Measurements from ENCODE around the gene SLC38A9. TPM values are rescaled to one million over a fixed set of nuclear protein-coding genes. Genes with fewer than 3 reads are reported as not detected.

Gene SLC38A9
- total RNA-seq, 4 donors from 2014 or later, result 26.3 to 53.6 (median 32.0) TPM

GRCh38 chr5:55636177-55636576 lies 75.9 kb downstream of the SLC38A9 start:
- no peak for DNase-seq
- H3K4me3 ChIP-seq, result no peak overlapping the region
- no peaks in the 10 kb centered on the region for H3K36me3 ChIP-seq
- peak overlapping the region in 2 of 4 donors; percentile 46 to 65 for H3K27ac ChIP-seq
- TF ChIP-seq CTCF (IDR thresholded peaks at IDR 0.05) (no peak), POLR2A (IDR thresholded peaks at IDR 0.05) (no peak)
- no peaks in the 10 kb centered on the region for H3K27me3 ChIP-seq
- H3K4me1 ChIP-seq, result peaks cover 0 to 26% (median 3%) of the 10 kb centered on the region in 4 donors
- H3K9me3 ChIP-seq, result no peaks in the 10 kb centered on the region

DNA sequence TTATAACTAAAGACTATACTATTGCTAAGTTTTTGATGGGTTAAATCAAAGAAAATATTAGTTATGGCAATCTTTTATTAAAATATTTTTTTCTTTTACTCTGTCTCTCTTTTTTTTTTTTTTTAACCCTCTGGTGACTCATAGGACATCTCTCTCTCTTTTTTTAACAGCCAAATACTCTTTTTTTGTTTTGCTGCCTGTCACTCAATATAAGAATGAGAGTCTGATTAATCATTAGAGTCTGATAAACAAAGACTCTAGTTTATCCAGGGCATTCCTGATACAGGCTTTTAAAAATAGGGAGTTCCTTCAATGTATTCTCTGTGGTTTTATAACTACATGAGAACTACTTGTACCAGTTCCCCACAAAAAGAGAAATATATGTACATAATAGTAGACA lies 77.3 kb downstream of the SLC38A9 start:
- H3K9me3 ChIP-seq, result no peaks in the 10 kb centered on the region
- peak overlapping the region in 2 of 4 donors; percentile 11 to 65 for H3K27ac ChIP-seq
- H3K27me3 ChIP-seq, result no peaks in the 10 kb centered on the region
- no peaks in the 10 kb centered on the region for H3K36me3 ChIP-seq
- no peak overlapping the region for H3K4me3 ChIP-seq
- DNase-seq, result no peak
- TF ChIP-seq POLR2A (IDR thresholded peaks at IDR 0.05), result no peak
- TF ChIP-seq CTCF (IDR thresholded peaks at IDR 0.05), result no peak
- H3K4me1 ChIP-seq, result peaks cover 0 to 26% (median 3%) of the 10 kb centered on the region in 4 donors

GRCh38 chr5:55634209-55634805 lies 77.8 kb downstream of the SLC38A9 start:
- no peak for DNase-seq
- Histone ChIP-seq H3K27me3 (no peaks in the 10 kb centered on the region), H3K36me3 (no peaks in the 10 kb centered on the region), H3K4me1 (peaks cover 0 to 26% (median 3%) of the 10 kb centered on the region in 4 donors), H3K9me3 (no peaks in the 10 kb centered on the region), H3K4me3 (no peak overlapping the region), H3K27ac (peak overlapping the region in 2 of 4 donors; percentile 56 to 65)
- TF ChIP-seq POLR2A (IDR thresholded peaks at IDR 0.05) (no peak), CTCF (IDR thresholded peaks at IDR 0.05) (no peak)

- peak overlapping the region; percentile 1 to 65 (median 31) for H3K27ac ChIP-seq
- peaks cover 0 to 26% (median 3%) of the 10 kb centered on the region in 4 donors for H3K4me1 ChIP-seq
- no peak for DNase-seq
- TF ChIP-seq POLR2A (IDR thresholded peaks at IDR 0.05) (no peak), CTCF (IDR thresholded peaks at IDR 0.05) (no peak)
- no peaks in the 10 kb centered on the region for H3K36me3 ChIP-seq
- no peaks in the 10 kb centered on the region for H3K27me3 ChIP-seq
- no peak overlapping the region for H3K4me3 ChIP-seq
- H3K9me3 ChIP-seq, result no peaks in the 10 kb centered on the region
Observed at GRCh38 chr5:55633574-55634208, 78.4 kb downstream of the SLC38A9 start.

DNA sequence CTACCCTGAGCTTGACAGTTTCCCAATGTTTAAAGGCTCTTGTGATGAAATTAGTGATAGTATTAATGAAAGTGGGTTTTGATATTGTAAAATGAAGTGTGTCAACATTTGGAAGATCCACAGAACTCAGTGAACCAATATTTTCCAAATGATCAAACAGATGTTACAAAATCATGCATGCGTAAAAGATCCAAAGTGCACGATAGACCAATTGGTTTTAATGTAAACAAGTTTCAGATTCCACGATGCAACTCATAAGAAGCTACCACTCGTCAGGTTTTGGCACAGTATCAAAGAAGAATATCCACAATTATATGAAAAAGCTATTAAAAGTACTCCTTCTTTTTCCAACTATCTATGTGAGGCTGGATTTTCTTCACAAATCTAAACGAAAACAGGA lies 82.3 kb downstream of the SLC38A9 start:
- H3K27ac ChIP-seq, result no peak overlapping the region
- H3K36me3 ChIP-seq, result no peaks in the 10 kb centered on the region
- no peak for DNase-seq
- H3K4me3 ChIP-seq, result no peak overlapping the region
- no peaks in the 10 kb centered on the region for H3K9me3 ChIP-seq
- H3K4me1 ChIP-seq, result peaks cover 0 to 22% (median 2%) of the 10 kb centered on the region in 4 donors
- TF ChIP-seq POLR2A (IDR thresholded peaks at IDR 0.05) (no peak), CTCF (IDR thresholded peaks at IDR 0.05) (no peak)
- H3K27me3 ChIP-seq, result no peaks in the 10 kb centered on the region
